ENCODE results near the gene HLA-A.

HLA-A gene

GRCh38 chr6:29919506-29920445, 22.6 kb upstream of the HLA-A start:
- H3K27me3 Mint-ChIP-seq (ENCODE audit: low read depth): peaks cover 11% of the 10 kb centered on the region
- H3K36me3 Mint-ChIP-seq (ENCODE audit: low read depth): no peaks in the 10 kb centered on the region
- TF ChIP-seq CTCF (IDR thresholded peaks at IDR 0.05; ENCODE audit: unreplicated experiment in 3 of 3): no peak
- no peak overlapping the region for H3K4me3 Mint-ChIP-seq
- no peaks in the 10 kb centered on the region for H3K4me1 Mint-ChIP-seq
- no peaks in the 10 kb centered on the region for H3K9me3 Mint-ChIP-seq
- H3K27ac Mint-ChIP-seq: no peak overlapping the region

DNA sequence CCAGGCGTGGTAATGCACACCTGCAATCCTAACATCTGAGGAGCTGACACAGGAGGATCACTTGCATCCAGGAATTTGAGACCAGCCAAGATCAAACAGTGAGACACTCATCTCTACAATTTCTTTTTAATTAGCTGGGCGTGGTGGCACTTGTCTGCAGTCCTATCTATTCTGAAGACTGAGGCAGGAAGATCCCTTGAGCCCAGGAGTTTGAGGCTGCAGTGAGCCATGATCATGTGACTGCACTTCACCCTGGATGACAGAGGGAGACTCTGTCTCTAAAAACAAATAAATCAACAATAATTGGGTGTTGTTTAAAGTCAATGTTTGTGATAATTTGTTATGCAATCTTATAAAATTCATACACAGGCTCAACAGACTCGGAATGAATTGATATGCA, 18.0 kb upstream of the HLA-A start:
- H3K36me3 Mint-ChIP-seq (ENCODE audit: low read depth): peaks cover 5% of the 10 kb centered on the region
- TF ChIP-seq CTCF (IDR thresholded peaks at IDR 0.05; ENCODE audit: unreplicated experiment in 3 of 3): no peak
- no peaks in the 10 kb centered on the region for H3K4me1 Mint-ChIP-seq
- H3K27me3 Mint-ChIP-seq (ENCODE audit: low read depth): peaks cover 11% of the 10 kb centered on the region
- H3K27ac Mint-ChIP-seq: no peak overlapping the region
- H3K9me3 Mint-ChIP-seq: no peaks in the 10 kb centered on the region
- no peak overlapping the region for H3K4me3 Mint-ChIP-seq

GRCh38 chr6:29924731-29925130, 17.6 kb upstream of the HLA-A start:
- Mint-ChIP-seq H3K4me3 (no peak overlapping the region), H3K36me3 (ENCODE audit: low read depth) (peaks cover 5% of the 10 kb centered on the region), H3K27me3 (ENCODE audit: low read depth) (peaks cover 11% of the 10 kb centered on the region), H3K27ac (no peak overlapping the region), H3K9me3 (no peaks in the 10 kb centered on the region), H3K4me1 (no peaks in the 10 kb centered on the region)
- no peak for TF ChIP-seq CTCF (IDR thresholded peaks at IDR 0.05; ENCODE audit: unreplicated experiment in 3 of 3)

GRCh38 chr6:29925321-29925720, 17.0 kb upstream of the HLA-A start:
- Mint-ChIP-seq H3K36me3 (ENCODE audit: low read depth) (peaks cover 5% of the 10 kb centered on the region), H3K4me1 (no peaks in the 10 kb centered on the region), H3K27me3 (ENCODE audit: low read depth) (peaks cover 6% of the 10 kb centered on the region), H3K9me3 (no peaks in the 10 kb centered on the region), H3K27ac (no peak overlapping the region), H3K4me3 (no peak overlapping the region)
- no peak for TF ChIP-seq CTCF (IDR thresholded peaks at IDR 0.05; ENCODE audit: unreplicated experiment in 3 of 3)

DNA sequence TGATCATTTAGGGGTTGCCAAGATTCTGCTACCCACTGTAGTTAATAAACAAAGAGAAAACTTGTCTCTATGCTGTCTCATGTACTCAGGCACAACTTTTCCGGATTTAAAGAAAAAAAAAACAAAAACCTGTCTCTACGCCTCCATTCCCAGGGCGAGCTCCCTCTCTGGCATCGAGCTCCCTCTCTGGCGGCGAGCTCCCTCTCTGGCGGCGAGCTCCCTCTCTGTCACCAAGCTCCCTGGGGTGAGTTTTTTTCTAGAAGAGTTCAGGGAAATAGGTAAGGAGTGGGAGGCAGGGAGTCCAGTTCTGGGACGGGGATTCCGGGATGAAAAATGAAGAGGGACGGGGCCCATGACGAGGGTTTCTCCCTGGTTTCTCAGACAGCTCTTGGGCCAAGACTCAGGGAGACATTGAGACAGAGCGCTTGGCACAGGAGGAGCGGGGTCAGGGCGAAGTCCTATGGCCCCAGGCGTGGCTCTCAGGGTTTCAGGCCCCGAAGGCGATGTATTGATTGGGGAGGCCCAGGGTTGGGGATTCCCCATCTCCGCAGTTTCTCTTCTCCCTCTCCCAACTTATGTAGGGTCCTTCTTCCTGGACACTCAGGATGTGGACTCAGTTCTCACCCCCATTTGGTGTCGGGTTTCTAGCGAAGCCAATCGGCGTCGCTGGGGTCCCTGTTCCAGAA, 16.5 kb upstream of the HLA-A start:
- no peak overlapping the region for H3K27ac Mint-ChIP-seq
- peaks cover 6% of the 10 kb centered on the region for H3K27me3 Mint-ChIP-seq (ENCODE audit: low read depth)
- no peaks in the 10 kb centered on the region for H3K4me1 Mint-ChIP-seq
- H3K36me3 Mint-ChIP-seq (ENCODE audit: low read depth): peaks cover 5% of the 10 kb centered on the region
- no peak for TF ChIP-seq CTCF (IDR thresholded peaks at IDR 0.05; ENCODE audit: unreplicated experiment in 3 of 3)
- H3K4me3 Mint-ChIP-seq: no peak overlapping the region
- H3K9me3 Mint-ChIP-seq: no peaks in the 10 kb centered on the region
